NCI-H2227 treated with DMSO at 0.1 percent for 48 hours (cell line): Measurements from ENCODE around the gene PIEZO1.

Source experiments
- DNase-seq: peaks from one replicate; lab custom pipeline; 2025; lab: John Stamatoyannopoulos, UW

Gene PIEZO1

GRCh38 chr16:88815901-88816589 lies 31.0 kb upstream of the PIEZO1 start:
- DNase-seq, result peak; percentile 5

DNA sequence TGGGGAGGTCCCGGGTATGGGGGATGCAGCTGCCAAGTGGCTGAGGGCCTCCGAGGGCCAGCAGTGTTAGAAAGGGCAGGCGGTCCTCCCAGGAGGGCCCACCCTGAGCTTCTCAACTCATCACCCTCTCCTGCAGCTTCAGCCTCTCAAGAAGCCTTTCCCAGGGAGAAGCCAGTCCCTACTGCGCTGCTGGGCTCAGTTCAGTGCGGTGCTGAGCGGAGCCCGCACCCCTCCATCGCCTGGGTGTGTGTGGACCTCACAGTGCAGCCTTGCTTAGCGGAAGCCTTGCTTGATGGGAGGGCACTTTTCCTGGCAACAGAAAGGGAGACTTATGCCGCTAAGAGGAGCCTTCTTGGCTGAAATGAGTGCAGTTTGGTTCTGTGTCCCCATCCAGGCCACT lies 30.2 kb upstream of the PIEZO1 start:
- DNase-seq, result no peak

- no peak for DNase-seq
Observed at GRCh38 chr16:88814144-88814502, 29.1 kb upstream of the PIEZO1 start.

DNA sequence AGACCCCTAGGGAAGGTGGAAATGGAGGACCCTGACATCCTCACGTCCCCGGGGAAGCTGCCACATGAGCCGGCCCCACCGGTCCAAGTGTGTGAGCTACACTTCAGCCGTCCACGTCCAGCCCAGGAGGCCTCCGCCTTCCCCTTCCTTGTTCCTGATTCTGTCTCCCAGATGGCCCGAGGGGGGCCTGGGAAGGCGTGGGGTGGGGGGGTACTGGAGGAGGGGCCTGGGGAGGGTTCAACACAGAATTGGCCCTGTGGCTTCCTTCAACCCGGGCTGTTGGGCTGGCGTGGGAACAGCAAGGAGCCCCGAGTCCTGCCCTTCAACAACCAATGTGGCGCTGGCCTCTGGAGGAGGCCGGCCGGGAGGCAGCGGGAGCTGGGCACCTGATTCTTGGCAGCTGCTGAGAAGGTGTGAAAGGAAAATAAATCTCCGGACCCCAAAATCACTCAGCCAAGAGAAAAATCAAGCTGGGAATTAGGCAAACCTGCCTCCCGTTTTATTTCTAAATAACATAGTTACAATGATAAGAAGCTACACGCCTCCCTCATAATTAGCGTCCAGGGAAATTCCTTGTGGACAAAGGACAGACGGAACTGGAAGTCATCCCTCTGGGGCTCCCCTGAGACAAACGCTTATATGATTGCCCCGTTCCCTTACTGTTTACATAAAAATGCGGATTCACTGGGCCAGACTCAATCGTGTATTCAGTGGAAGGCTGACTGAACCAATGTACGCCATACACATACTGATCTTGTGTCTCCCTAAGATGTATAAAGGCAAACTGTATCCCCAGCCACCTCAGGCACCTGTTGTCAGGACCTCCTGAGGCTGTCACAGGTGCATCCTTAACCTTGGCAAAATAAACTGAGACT lies 28.5 kb upstream of the PIEZO1 start:
- no peak for DNase-seq

- DNase-seq, result no peak
Observed at GRCh38 chr16:88812513-88813268, 27.7 kb upstream of the PIEZO1 start.

DNA sequence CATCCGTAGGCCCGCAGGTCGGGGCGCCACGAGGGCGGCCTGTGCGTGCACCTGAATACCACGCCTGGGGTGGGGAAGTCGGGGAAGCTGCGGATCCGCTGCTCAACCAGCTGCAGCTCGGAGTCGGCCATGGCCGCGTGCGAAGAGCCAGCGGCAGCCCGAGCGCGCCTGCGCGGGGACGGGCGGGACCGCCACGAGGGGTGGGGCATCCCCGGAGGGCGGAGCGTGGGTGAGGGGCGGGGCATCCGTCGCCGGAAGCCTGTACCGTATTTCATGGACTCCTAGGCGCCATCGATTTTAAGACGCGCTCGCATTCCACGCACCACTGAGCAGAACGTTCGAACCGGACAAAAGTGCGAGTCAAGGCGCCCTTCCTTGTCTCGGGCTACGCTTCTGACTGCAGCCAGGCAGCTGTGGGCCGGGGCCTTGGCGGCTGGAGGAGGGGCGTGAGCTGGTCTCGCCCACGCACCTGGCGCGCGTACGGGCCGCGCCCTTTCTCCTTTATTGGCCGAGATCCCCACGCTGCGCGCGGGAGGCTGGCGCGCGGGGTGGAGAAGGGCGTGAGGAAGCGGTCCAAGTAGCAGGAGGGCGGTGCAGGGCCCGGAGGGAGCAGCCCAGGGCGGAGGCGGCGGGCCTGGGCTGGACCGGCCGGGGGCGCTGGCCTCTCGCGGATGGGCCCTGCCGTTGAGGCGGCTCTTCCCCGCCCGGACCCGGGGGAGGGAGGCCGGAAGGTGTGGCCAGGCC lies 26.9 kb upstream of the PIEZO1 start, which contains the start of gene APRT:
Gene APRT (minus strand): TSS at position 160 of the 744 bp plus-strand sequence. CDS start 29 bp downstream, at position 131.
- DNase-seq, result peak; percentile 78

GRCh38 chr16:88810912-88811768 lies 26.1 kb upstream of the PIEZO1 start:
- DNase-seq, result peak; percentile 51

DNA sequence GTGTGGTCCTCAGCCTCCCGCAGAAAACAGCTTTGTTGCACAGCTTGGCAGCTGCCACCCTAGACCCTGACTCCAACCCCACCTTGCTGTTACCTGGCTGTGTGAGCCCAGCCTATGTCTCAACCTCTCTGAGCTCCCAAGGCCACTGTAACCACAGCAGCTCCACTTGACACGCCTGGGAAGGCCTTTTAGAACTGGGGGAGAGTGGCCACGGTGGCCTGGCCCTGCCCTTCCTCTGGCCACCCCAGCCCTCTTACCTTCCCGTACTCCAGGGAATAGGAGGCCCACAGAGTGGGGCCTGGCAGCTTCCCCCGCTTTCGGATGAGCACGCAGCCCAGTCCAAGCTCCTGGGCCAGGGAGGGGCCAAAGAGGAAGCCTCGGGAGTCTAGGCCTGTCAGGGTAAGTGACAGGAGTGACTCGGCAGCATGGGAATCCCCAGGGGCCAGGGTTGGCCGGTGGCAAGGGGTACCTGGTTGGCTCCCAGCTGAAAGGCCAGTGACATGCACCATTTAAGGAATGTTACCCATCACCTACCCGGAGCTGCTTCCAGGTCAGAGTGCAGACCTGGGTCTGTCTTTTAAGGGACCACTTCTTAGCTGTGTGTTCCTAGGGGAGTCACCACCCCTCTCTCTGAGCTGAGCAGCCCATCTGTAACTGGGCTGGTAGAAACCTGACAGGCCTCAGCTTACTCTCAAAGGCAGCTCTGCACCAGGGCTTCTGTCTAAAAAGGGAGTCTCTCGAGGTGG lies 25.3 kb upstream of the PIEZO1 start:
- no peak for DNase-seq

GRCh38 chr16:88809676-88810165 lies 24.7 kb upstream of the PIEZO1 start:
- DNase-seq, result no peak

GRCh38 chr16:88809068-88809675 lies 24.2 kb upstream of the PIEZO1 start:
- no peak for DNase-seq

- no peak for DNase-seq
Observed at GRCh38 chr16:88807626-88808453, 22.8 kb upstream of the PIEZO1 start.

- no peak for DNase-seq
Observed at GRCh38 chr16:88807142-88807625, 22.2 kb upstream of the PIEZO1 start.

DNA sequence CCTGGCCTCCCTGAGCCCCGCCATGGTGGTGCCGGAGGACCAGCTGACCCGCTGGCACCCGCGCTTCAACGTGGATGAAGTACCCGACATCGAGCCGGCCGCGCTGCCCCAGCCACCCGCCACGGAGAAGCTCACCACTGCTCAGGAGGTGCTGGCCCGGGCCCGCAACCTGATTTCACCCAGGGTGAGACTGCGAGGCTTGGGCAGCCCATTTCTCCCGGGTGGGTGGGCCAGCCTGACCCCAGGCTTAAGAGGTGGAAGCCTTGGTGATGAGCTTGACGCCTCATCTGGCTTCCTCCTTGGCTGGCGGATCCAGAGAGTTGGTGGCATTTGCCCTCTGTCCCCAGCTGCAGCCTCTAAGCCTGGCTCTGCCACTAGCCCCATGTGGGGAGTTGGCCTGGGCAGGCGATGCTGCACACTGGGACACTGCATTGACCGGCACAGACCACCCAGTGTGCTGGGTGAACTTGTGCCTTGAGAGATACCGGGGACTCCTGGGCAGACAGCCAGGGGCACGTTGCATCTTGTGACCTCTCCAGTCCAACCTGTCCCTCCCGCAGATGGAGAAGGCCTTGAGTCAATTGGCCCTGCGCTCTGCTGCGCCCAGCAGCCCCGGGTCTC lies 21.6 kb upstream of the PIEZO1 start:
- no peak for DNase-seq

- no peak for DNase-seq
Observed at GRCh38 chr16:88805887-88806393, 20.9 kb upstream of the PIEZO1 start.

DNA sequence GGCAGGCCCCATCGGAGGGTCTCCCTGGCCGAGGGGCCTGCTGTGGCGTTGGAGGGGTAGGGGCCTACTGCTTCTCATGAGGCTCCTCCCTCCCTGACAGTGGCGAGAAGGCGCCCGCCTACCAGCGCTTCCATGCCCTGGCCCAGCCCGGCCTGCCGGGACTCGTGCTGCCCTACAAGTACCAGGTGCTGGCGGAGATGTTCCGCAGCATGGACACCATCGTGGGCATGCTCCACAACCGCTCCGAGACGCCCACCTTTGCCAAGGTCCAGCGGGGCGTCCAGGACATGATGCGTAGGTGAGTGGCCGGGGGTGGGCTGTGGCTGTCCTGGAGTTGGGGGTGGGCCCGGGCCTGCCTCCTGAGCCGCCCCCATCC lies 20.3 kb upstream of the PIEZO1 start:
- no peak for DNase-seq

DNA sequence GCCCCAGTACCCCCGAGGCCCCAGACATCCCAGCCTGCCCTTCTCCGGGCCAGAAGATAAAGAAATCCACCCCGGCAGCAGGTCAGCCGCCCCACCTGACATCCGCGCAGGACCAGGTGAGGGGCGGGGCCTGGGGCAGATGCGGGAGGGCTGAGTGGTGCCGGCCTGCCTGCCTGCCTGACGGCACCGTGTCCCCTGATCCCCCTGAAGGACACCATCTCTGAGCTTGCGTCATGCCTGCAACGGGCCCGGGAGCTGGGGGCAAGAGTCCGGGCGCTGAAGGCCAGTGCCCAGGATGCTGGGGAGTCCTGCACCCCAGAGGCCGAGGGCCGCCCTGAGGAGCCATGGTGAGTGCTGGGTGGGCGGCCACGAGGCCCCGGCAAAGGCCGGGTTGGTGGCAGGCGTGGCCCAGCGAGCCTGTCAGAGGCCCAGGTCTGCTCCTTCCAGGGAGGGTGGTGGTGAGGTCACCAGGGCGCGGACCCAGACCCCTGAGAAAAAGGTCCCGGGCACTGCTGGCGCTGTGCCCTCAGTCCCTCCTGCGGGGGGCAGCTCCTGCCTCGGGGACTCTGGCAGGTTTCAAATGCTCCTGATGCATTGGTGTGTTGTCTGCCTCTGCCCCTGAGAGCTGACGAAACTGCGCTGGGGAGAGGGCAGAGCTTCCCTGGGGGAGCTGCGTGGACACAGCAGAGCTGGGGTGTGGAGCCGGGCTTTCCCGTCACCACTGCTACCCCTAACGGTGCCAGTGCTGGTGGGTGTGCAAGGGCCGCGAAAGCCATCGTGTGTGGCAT lies 19.7 kb upstream of the PIEZO1 start:
- no peak for DNase-seq

GRCh38 chr16:88804173-88804551 lies 19.1 kb upstream of the PIEZO1 start:
- no peak for DNase-seq
